ENCODE results near the gene WNT8B. TPM values are rescaled to one million over a fixed set of nuclear protein-coding genes. Genes with fewer than 3 reads are reported as not detected.

WNT8B gene
- total and polyA plus RNA-seq, 10 of the 15 experiments (the other 5 are each of a cell fraction or from before 2014, with no cell fraction given) = not detected

GRCh38 chr10:100413173-100413572, 49.6 kb upstream of the WNT8B start (continued):
- TF ChIP-seq ZNF687 (IDR thresholded peaks at IDR 0.05) (no peak), MAX (IDR thresholded peaks at IDR 0.05; ENCODE audit: low read depth, low read length) (no peak), ZBTB40 (IDR thresholded peaks at IDR 0.05; ENCODE audit: borderline replicate concordance) (no peak), RAD21 (IDR thresholded peaks at IDR 0.05; ENCODE audit: insufficient read depth, low read depth, low read length) (no peak), HDAC6 (IDR thresholded peaks at IDR 0.05; ENCODE audit: unreplicated experiment) (no peak), DPF2 (IDR thresholded peaks at IDR 0.05) (no peak)

All from GM12878 (cell line).